Activated CD4-positive, alpha-beta T cell treated with anti-CD3 and anti-CD28 coated beads for 36 hours (primary cell): ENCODE data around the gene ARSI. TPM values are rescaled to one million over a fixed set of nuclear protein-coding genes. Genes with fewer than 3 reads are reported as not detected.

Experiments used
- ATAC-seq: fragments of 200-7000 bp; cut with Tn5 transposase; one replicate; pipeline ENCODE4 v1.10.0; 2021; ENCODE audit warnings: mild to moderate bottlenecking, moderate library complexity
- CTCF ChIA-PET: fragments of 350-600 bp; sonication (Branson Sonifier 250); formaldehyde crosslinking; loops from one replicate; lab custom pipeline; 2021; ENCODE audit warnings: antibody characterized with exemption; lab: Charles Lee
- POLR2A ChIA-PET: fragments of 350-600 bp; sonication (Branson Sonifier 250); formaldehyde crosslinking; loops from one replicate; lab custom pipeline; 2021; ENCODE audit warnings: antibody characterized with exemption, inconsistent platforms; lab: Charles Lee
- DNase-seq: peaks from one replicate; pipeline ENCODE4 v3.0.0-alpha.2; 2020
- H3K27ac Mint-ChIP-seq: one replicate; pipeline ENCODE4 v1.8.0; 2021; ENCODE audit warnings: mixed read lengths
- H3K27me3 Mint-ChIP-seq: one replicate; pipeline ENCODE4 v1.8.0; 2021; ENCODE audit warnings: mixed read lengths
- H3K36me3 Mint-ChIP-seq: one replicate; pipeline ENCODE4 v1.8.0; 2021; ENCODE audit warnings: low read depth, mixed read lengths
- H3K4me1 Mint-ChIP-seq: one replicate; pipeline ENCODE4 v1.8.0; 2021; ENCODE audit warnings: mixed read lengths
- H3K4me3 Mint-ChIP-seq: one replicate; pipeline ENCODE4 v1.8.0; 2021; ENCODE audit warnings: mild to moderate bottlenecking, moderate library complexity, mixed read lengths
- H3K9me3 Mint-ChIP-seq: one replicate; pipeline ENCODE4 v1.8.0; 2021; ENCODE audit warnings: low read depth, mixed read lengths
- intact Hi-C, 2 experiments: fragments of 100-400 bp; cut with DNase I in 1 of 2; cut with micrococcal nuclease in 1 of 2; formaldehyde crosslinking; loops; one replicate each; pipeline versions ENCODE4 v1.14.2 to v1.15.1; 2022 to 2024; cut with DNase I, micrococcal nuclease
- total RNA-seq, 2 experiments: library from RNA; stranded (reverse); gene quantifications; one replicate each; pipeline ENCODE4 v1.2.3, GENCODE V29; 2021

Gene ARSI
- total RNA-seq, 2 experiments from 2014 or later: not detected

- CTCF ChIA-PET: no interaction called here
- DNase-seq (no peak), ATAC-seq (no peak)
- Mint-ChIP-seq H3K27me3 (no peaks in the 10 kb centered on the region), H3K9me3 (no peaks in the 10 kb centered on the region), H3K36me3 (no peaks in the 10 kb centered on the region), H3K4me1 (no peaks in the 10 kb centered on the region), H3K4me3 (no peak overlapping the region), H3K27ac (no peak overlapping the region)
- intact Hi-C loops: loop anchor here in 1 of 2 experiments (10.0 kb wide), 1 partner anchor 417 kb away; no protein-coding TSS in a partner anchor
- POLR2A ChIA-PET: no interaction called here
Measured at GRCh38 chr5:150291388-150292385, 11.0 kb downstream of the ARSI start.

GRCh38 chr5:150289551-150290390 lies 12.9 kb downstream of the ARSI start, which contains the start of gene CAMK2A:
Gene CAMK2A (minus strand): TSS chr5:150289773. CDS start chr5:150289625, 148 bp downstream.
- CTCF ChIA-PET: interaction anchor here (0.7 kb wide), 1 partner anchor 179 kb away, joined by 3 read pairs; no protein-coding TSS in a partner anchor
- intact Hi-C loops: loop anchor here in 1 of 2 experiments (10.0 kb wide), 1 partner anchor 415 kb away; no protein-coding TSS in a partner anchor
- Mint-ChIP-seq H3K27me3 (no peaks in the 10 kb centered on the region), H3K4me1 (no peaks in the 10 kb centered on the region), H3K27ac (no peak within 1 kb of the TSS), H3K4me3 (no peak within 1 kb of the TSS), H3K36me3 (no peaks in the 10 kb centered on the region), H3K9me3 (no peaks in the 10 kb centered on the region)
- ATAC-seq: no peak
- no peak for DNase-seq
- POLR2A ChIA-PET: interaction anchor here (0.6 kb wide), 1 partner anchor 24 kb away, joined by 3 read pairs; no protein-coding TSS in a partner anchor

GRCh38 chr5:150288791-150289190 lies 13.9 kb downstream of the ARSI start:
- H3K9me3 Mint-ChIP-seq: no peaks in the 10 kb centered on the region
- no peak overlapping the region for H3K4me3 Mint-ChIP-seq
- ATAC-seq: no peak
- no peaks in the 10 kb centered on the region for H3K27me3 Mint-ChIP-seq
- DNase-seq: no peak
- H3K4me1 Mint-ChIP-seq: no peaks in the 10 kb centered on the region
- CTCF ChIA-PET: interaction anchor here (0.7 to 0.9 kb wide), 2 partner anchors 61 to 178 kb away, joined by 3 read pairs; no protein-coding TSS in a partner anchor
- no peak overlapping the region for H3K27ac Mint-ChIP-seq
- no peaks in the 10 kb centered on the region for H3K36me3 Mint-ChIP-seq
- POLR2A ChIA-PET: no interaction called here
- intact Hi-C loops: no loop called here

- H3K27me3 Mint-ChIP-seq: no peaks in the 10 kb centered on the region
- no peak overlapping the region for H3K27ac Mint-ChIP-seq
- ATAC-seq: no peak
- POLR2A ChIA-PET: no interaction called here
- no peaks in the 10 kb centered on the region for H3K4me1 Mint-ChIP-seq
- no peaks in the 10 kb centered on the region for H3K9me3 Mint-ChIP-seq
- H3K4me3 Mint-ChIP-seq: no peak overlapping the region
- DNase-seq: no peak
- CTCF ChIA-PET: interaction anchor here (0.9 kb wide), 1 partner anchor 61 kb away, joined by 3 read pairs; no protein-coding TSS in a partner anchor
- intact Hi-C loops: no loop called here
- no peaks in the 10 kb centered on the region for H3K36me3 Mint-ChIP-seq
Measured at GRCh38 chr5:150288361-150288760, 14.3 kb downstream of the ARSI start.

- ATAC-seq (peak; percentile 65), DNase-seq (peak; percentile 17)
- CTCF ChIA-PET: interaction anchor here (0.8 to 0.9 kb wide), 2 partner anchors 19 to 173 kb away, joined by 3 read pairs; no protein-coding TSS in a partner anchor
- Mint-ChIP-seq H3K36me3 (no peaks in the 10 kb centered on the region), H3K4me3 (no peak overlapping the region), H3K27me3 (no peaks in the 10 kb centered on the region), H3K9me3 (no peaks in the 10 kb centered on the region), H3K27ac (no peak overlapping the region), H3K4me1 (no peaks in the 10 kb centered on the region)
- intact Hi-C loops: no loop called here
- POLR2A ChIA-PET: no interaction called here
Measured at GRCh38 chr5:150286820-150287219, 15.9 kb downstream of the ARSI start.

DNA sequence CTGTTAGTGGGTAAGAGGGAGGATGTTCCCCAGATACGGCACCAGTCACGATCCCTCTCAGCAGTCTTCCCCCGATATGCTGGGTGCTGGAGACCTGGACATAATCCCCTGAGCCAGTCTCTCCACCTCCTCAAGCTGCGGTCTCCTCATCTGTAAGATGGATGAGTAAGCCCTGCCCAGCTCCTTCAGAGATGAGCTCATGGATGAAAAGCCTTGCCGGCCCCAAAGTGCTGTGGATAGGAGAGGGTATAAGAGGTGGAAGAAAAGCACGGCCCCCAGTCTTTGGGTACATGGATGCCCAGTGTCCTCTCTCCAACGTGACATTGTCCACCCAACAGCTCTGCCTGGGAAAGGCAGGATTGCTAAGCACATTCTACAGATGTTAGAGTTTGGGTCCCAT lies 17.6 kb downstream of the ARSI start:
- ATAC-seq (no peak), DNase-seq (no peak)
- no peaks in the 10 kb centered on the region for H3K4me1 Mint-ChIP-seq
- no peaks in the 10 kb centered on the region for H3K27me3 Mint-ChIP-seq
- ChIA-PET CTCF (interaction anchor here (0.6 kb wide), 1 partner anchor 90 kb away, joined by 3 read pairs; no protein-coding TSS in a partner anchor), POLR2A (no interaction called here)
- H3K4me3 Mint-ChIP-seq: no peak overlapping the region
- no peak overlapping the region for H3K27ac Mint-ChIP-seq
- no peaks in the 10 kb centered on the region for H3K9me3 Mint-ChIP-seq
- intact Hi-C loops: no loop called here
- no peaks in the 10 kb centered on the region for H3K36me3 Mint-ChIP-seq

GRCh38 chr5:150284311-150284710 lies 18.4 kb downstream of the ARSI start:
- ATAC-seq (no peak), DNase-seq (no peak)
- H3K4me3 Mint-ChIP-seq: no peak overlapping the region
- no peaks in the 10 kb centered on the region for H3K27me3 Mint-ChIP-seq
- no peaks in the 10 kb centered on the region for H3K36me3 Mint-ChIP-seq
- H3K27ac Mint-ChIP-seq: no peak overlapping the region
- ChIA-PET CTCF (no interaction called here), POLR2A (no interaction called here)
- intact Hi-C loops: no loop called here
- H3K9me3 Mint-ChIP-seq: no peaks in the 10 kb centered on the region
- no peaks in the 10 kb centered on the region for H3K4me1 Mint-ChIP-seq

- intact Hi-C loops: no loop called here
- no peaks in the 10 kb centered on the region for H3K27me3 Mint-ChIP-seq
- POLR2A ChIA-PET: no interaction called here
- DNase-seq (no peak), ATAC-seq (no peak)
- H3K4me3 Mint-ChIP-seq: no peak overlapping the region
- no peaks in the 10 kb centered on the region for H3K4me1 Mint-ChIP-seq
- CTCF ChIA-PET: interaction anchor here (0.6 to 0.8 kb wide), 2 partner anchors 211 to 729 kb away, joined by 3 read pairs; no protein-coding TSS in a partner anchor
- H3K27ac Mint-ChIP-seq: no peak overlapping the region
- H3K36me3 Mint-ChIP-seq: no peaks in the 10 kb centered on the region
- no peaks in the 10 kb centered on the region for H3K9me3 Mint-ChIP-seq
Measured at GRCh38 chr5:150283904-150284303, 18.8 kb downstream of the ARSI start.

- ATAC-seq: no peak
- Mint-ChIP-seq H3K4me3 (no peak overlapping the region), H3K27ac (no peak overlapping the region), H3K36me3 (no peaks in the 10 kb centered on the region), H3K9me3 (no peaks in the 10 kb centered on the region), H3K4me1 (no peaks in the 10 kb centered on the region), H3K27me3 (peaks cover 2% of the 10 kb centered on the region)
- CTCF ChIA-PET: interaction anchor here (0.5 kb wide), 1 partner anchor 321 kb away, joined by 4 read pairs; no protein-coding TSS in a partner anchor
- intact Hi-C loops: no loop called here
- POLR2A ChIA-PET: no interaction called here
- DNase-seq: no peak
Measured at GRCh38 chr5:150281987-150282386, 20.7 kb downstream of the ARSI start.

DNA sequence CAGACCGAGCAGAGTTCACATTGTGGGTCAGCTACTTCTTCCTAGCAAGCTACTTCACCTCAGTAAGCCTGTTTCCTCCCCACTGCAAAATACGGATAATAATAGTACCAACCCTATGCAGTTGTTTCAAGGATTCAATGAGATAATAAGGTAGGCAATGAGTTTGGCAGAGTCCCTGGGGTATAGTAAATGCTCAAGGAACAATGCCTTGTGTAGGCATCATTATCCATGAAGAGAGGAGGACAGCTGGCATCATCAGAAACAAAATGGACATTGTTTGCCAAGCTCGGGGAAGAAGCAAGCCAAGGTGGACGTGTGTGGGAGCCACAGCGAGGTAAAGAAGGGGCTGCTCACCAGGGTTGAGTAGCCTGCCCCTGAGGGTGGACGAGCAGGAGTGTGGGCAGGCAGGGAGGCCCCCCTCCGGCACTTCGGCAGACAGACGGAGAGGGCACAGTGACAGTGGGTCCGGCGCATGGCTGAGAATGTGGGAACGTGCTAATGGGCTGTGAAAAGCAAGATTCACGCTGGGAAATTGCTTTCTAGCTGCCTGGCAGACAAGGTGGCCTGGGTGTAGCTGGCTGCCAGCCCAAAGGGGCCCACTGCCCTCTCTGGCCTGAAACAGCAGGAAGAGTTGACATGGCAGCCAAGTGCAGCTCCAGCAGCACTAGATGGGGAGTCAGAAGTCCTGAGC lies 23.2 kb downstream of the ARSI start:
- Mint-ChIP-seq H3K27me3 (peaks cover 5% of the 10 kb centered on the region), H3K4me1 (no peaks in the 10 kb centered on the region), H3K4me3 (no peak overlapping the region), H3K9me3 (no peaks in the 10 kb centered on the region), H3K36me3 (no peaks in the 10 kb centered on the region), H3K27ac (no peak overlapping the region)
- ATAC-seq: no peak
- intact Hi-C loops: no loop called here
- no peak for DNase-seq
- ChIA-PET CTCF (no interaction called here), POLR2A (no interaction called here)
